Gastrocnemius medialis (tissue), 4 donors: ENCODE measurements around the gene LCORL.

ENCODE experiments used
- POLR2A ChIP-seq, 2 donors: fragments of 450-650 bp; IDR thresholded peaks; one replicate each; pipeline ENCODE4 v1.6.1; 2017; ENCODE audit warnings: antibody characterized with exemption in 2 of 2, mild to moderate bottlenecking in 2 of 2, moderate library complexity in 2 of 2
- TF ChIP-seq, protein P1 (sequence below), 5 experiments: fragments of 450-650 bp in 3 of 5; fragments of 200-600 bp in 2 of 5; sonication (generic) in 2 of 5; IDR thresholded peaks in 4 of 5; conservative IDR thresholded peaks in 1 of 5; 1 replicate in 4 of 5; 2 replicates in 1 of 5; pipeline ENCODE4 v1.5.1; 2016 to 2019; ENCODE audit warnings: antibody characterized with exemption in 5 of 5, mild to moderate bottlenecking in 3 of 5, moderate library complexity in 3 of 5

DNA sequence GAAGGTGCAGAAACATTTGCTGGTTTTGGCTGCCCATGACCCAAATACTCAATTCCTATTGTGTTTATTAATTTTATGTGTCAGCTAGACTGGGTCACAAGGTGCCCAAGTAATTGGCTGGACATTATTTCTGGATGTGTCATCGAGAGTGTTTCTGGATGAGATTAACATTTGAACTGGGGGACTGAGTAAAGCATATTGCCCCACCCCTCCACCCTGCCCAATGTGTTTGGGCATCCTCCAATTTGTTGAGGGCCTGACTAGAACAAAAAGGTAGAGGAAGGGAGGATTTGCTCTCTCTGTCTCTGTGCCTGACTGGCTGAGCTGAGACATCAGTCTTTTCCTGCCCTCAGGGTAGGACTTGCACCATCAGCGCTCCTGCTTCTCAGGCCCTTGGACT is 29.7 kb upstream of the LCORL start:
- TF ChIP-seq, protein P1, sequence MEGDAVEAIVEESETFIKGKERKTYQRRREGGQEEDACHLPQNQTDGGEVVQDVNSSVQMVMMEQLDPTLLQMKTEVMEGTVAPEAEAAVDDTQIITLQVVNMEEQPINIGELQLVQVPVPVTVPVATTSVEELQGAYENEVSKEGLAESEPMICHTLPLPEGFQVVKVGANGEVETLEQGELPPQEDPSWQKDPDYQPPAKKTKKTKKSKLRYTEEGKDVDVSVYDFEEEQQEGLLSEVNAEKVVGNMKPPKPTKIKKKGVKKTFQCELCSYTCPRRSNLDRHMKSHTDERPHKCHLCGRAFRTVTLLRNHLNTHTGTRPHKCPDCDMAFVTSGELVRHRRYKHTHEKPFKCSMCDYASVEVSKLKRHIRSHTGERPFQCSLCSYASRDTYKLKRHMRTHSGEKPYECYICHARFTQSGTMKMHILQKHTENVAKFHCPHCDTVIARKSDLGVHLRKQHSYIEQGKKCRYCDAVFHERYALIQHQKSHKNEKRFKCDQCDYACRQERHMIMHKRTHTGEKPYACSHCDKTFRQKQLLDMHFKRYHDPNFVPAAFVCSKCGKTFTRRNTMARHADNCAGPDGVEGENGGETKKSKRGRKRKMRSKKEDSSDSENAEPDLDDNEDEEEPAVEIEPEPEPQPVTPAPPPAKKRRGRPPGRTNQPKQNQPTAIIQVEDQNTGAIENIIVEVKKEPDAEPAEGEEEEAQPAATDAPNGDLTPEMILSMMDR (IDR thresholded peaks at IDR 0.05 in 4 of 5, conservative IDR thresholded peaks at IDR 0.05 in 1 of 5): no peak
- TF ChIP-seq POLR2A (IDR thresholded peaks at IDR 0.05): no peak
